ENCODE data around the gene POU2F1.

DNA sequence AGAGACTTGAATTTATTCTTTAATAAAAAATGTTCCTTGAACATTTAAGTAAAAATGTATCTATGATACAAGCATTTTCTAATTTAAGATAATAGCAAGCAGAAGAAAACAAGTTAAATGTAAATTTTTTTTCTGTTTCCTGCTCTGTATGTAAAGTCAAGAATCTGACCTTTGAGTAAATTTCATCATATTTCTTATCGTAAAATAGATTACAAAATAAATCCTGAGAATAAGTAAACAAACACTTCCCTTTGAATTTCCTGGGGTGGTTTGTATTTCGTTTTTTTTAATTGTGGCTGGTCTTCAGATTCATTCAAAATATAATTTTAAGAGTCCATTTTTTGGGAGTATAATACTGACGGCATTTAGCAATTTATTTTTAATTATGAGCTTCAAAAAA is 77.6 kb downstream of the POU2F1 start:
- TF ChIP-seq, protein P1, sequence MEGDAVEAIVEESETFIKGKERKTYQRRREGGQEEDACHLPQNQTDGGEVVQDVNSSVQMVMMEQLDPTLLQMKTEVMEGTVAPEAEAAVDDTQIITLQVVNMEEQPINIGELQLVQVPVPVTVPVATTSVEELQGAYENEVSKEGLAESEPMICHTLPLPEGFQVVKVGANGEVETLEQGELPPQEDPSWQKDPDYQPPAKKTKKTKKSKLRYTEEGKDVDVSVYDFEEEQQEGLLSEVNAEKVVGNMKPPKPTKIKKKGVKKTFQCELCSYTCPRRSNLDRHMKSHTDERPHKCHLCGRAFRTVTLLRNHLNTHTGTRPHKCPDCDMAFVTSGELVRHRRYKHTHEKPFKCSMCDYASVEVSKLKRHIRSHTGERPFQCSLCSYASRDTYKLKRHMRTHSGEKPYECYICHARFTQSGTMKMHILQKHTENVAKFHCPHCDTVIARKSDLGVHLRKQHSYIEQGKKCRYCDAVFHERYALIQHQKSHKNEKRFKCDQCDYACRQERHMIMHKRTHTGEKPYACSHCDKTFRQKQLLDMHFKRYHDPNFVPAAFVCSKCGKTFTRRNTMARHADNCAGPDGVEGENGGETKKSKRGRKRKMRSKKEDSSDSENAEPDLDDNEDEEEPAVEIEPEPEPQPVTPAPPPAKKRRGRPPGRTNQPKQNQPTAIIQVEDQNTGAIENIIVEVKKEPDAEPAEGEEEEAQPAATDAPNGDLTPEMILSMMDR (IDR thresholded peaks at IDR 0.05): no peak
- no peak for TF ChIP-seq POLR2A (IDR thresholded peaks at IDR 0.05)
